A673 (cell line): ENCODE data around the gene ENO3.

ENCODE experiments used
- CTCF ChIP-seq: fragments of 300-800, 200-600 bp; sonication (generic); conservative IDR thresholded peaks from 2 replicates; pipeline ENCODE4 v1.5.1; 2017; ENCODE audit warnings: low read depth, mild to moderate bottlenecking, antibody characterized with exemption, low read length, moderate library complexity, mixed read lengths
- EZH2 ChIP-seq: fragments of 200-600 bp; sonication (generic); IDR thresholded peaks from 2 replicates; pipeline ENCODE4 v1.6.1; 2017; ENCODE audit warnings: borderline replicate concordance, low read depth, mild to moderate bottlenecking, mixed read lengths, antibody characterized with exemption, low read length; ENCODE audit not compliant: poor library complexity, severe bottlenecking

- TF ChIP-seq CTCF: no peak
- no peak for TF ChIP-seq EZH2
Observed at GRCh38 chr17:4908301-4908700, 42.6 kb upstream of the ENO3 start.
